ENCODE measurements around the gene CAMK2G. TPM values are rescaled to one million over a fixed set of nuclear protein-coding genes. Genes with fewer than 3 reads are reported as not detected.

CAMK2G gene
- total and polyA plus RNA-seq, 9 donors, result 9.8 to 42.9 (median 16.7) TPM

DNA sequence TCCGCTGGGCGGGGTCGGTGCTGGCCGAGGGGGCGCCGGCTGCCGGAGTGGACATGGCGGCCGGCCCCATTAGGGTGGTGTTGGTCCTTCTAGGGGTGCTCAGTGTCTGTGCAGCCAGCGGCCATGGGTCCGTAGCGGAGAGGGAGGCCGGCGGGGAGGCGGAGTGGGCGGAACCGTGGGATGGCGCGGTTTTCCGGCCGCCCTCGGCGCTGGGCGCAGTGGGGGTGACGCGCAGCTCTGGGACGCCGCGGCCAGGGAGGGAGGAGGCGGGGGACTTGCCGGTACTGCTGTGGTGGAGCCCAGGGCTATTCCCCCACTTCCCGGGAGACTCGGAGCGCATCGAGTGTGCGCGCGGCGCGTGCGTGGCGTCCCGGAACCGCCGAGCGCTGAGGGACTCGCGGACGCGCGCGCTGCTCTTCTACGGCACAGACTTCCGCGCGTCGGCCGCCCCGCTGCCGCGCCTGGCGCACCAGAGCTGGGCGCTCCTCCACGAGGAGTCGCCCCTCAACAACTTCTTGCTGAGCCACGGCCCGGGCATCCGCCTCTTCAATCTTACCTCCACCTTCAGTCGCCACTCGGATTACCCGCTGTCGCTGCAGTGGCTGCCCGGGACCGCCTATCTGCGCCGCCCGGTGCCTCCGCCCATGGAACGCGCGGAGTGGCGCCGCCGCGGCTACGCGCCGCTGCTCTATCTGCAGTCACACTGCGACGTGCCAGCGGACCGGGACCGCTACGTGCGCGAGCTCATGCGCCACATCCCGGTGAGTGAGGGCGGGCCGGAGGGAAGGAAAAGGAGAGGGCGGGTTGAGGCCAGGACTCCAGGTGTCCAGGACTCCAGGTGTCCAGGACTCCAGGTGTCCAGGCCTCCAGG is 101.8 kb downstream of the CAMK2G start:
- intact Hi-C loops (cut with DNase I), result no loop called here

GRCh38 chr10:73771722-73772280 is 102.6 kb downstream of the CAMK2G start:
- 12 to 14% (median 12%) methylated on average over 17 of the region's 17 CpGs for WGBS, 3 donors

More for the DNA sequence above, 101.8 kb downstream of the CAMK2G start:
- no peaks in the 10 kb centered on the region for H3K9me3 ChIP-seq
- peak; percentile 68 to 87 (median 77) for DNase-seq
- H3K27ac ChIP-seq, result peak overlapping the region; percentile 88 to 97
- peak overlapping the region; percentile 77 for H3K4me3 ChIP-seq
- no peaks in the 10 kb centered on the region for H3K27me3 ChIP-seq
- TF ChIP-seq EP300 (IDR thresholded peaks at IDR 0.05) (peak; percentile 17), CTCF (IDR thresholded peaks at IDR 0.05) (peak in 1 of 3 donors; percentile 18), POLR2A (IDR thresholded peaks at IDR 0.05) (peak; percentile 71)
- 1% methylated on average over 51 to 101 of the region's 101 CpGs for WGBS, 3 donors
- H3K4me1 ChIP-seq (ENCODE audit: insufficient read depth), result peaks cover 3% of the 10 kb centered on the region
- no peaks in the 10 kb centered on the region for H3K36me3 ChIP-seq

GRCh38 chr10:73769396-73769795 is 105.0 kb downstream of the CAMK2G start:
- intact Hi-C loops (cut with DNase I), result no loop called here
- H3K27ac ChIP-seq, result no peak overlapping the region
- H3K4me3 ChIP-seq, result no peak overlapping the region
- 85 to 92% (median 88%) methylated on average over 5 of the region's 5 CpGs for WGBS, 3 donors
- TF ChIP-seq EP300 (IDR thresholded peaks at IDR 0.05) (no peak), CTCF (IDR thresholded peaks at IDR 0.05) (no peak), POLR2A (IDR thresholded peaks at IDR 0.05) (no peak)
- H3K4me1 ChIP-seq (ENCODE audit: insufficient read depth), result peaks cover 3% of the 10 kb centered on the region
- DNase-seq, result no peak
- H3K9me3 ChIP-seq, result no peaks in the 10 kb centered on the region
- no peaks in the 10 kb centered on the region for H3K27me3 ChIP-seq
- H3K36me3 ChIP-seq, result no peaks in the 10 kb centered on the region

More at GRCh38 chr10:73771722-73772280, 102.6 kb downstream of the CAMK2G start:
- TF ChIP-seq CTCF (IDR thresholded peaks at IDR 0.05), result no peak
- TF ChIP-seq POLR2A (IDR thresholded peaks at IDR 0.05), result no peak
- H3K36me3 ChIP-seq, result no peaks in the 10 kb centered on the region
- H3K9me3 ChIP-seq, result no peaks in the 10 kb centered on the region
- H3K27me3 ChIP-seq, result no peaks in the 10 kb centered on the region
- peak overlapping the region; percentile 77 for H3K4me3 ChIP-seq
- peaks cover 3% of the 10 kb centered on the region for H3K4me1 ChIP-seq (ENCODE audit: insufficient read depth)
- peak; percentile 90 to 94 (median 93) for DNase-seq
- intact Hi-C loops (cut with DNase I), result no loop called here
- H3K27ac ChIP-seq, result peak overlapping the region; percentile 88 to 97

GRCh38 chr10:73768881-73769280 is 105.5 kb downstream of the CAMK2G start:
- 79 to 83% (median 80%) methylated on average over 11 of the region's 11 CpGs for WGBS, 3 donors
- intact Hi-C loops (cut with DNase I), result no loop called here
- DNase-seq, result no peak

More at GRCh38 chr10:73768881-73769280, 105.5 kb downstream of the CAMK2G start:
- TF ChIP-seq EP300 (IDR thresholded peaks at IDR 0.05), result no peak
- TF ChIP-seq POLR2A (IDR thresholded peaks at IDR 0.05), result no peak
- TF ChIP-seq CTCF (IDR thresholded peaks at IDR 0.05), result no peak
- no peaks in the 10 kb centered on the region for H3K36me3 ChIP-seq
- H3K27ac ChIP-seq, result no peak overlapping the region
- no peaks in the 10 kb centered on the region for H3K9me3 ChIP-seq
- peaks cover 3% of the 10 kb centered on the region for H3K4me1 ChIP-seq (ENCODE audit: insufficient read depth)
- H3K27me3 ChIP-seq, result no peaks in the 10 kb centered on the region
- H3K4me3 ChIP-seq, result no peak overlapping the region

All from ovary (tissue), 9 donors.